Keratinocyte (primary cell): ENCODE results near the gene PTCD2.

Experiments used
- EZH2 ChIP-seq: IDR thresholded peaks from one replicate; pipeline ENCODE4 v1.6.1; 2012; ENCODE audit warnings: inconsistent platforms, mild to moderate bottlenecking, low read length, moderate library complexity
- TF ChIP-seq, protein P1 (sequence below), 3 experiments: IDR thresholded peaks in 1 of 3; conservative IDR thresholded peaks in 1 of 3; optimal IDR thresholded peaks in 1 of 3; 2 replicates in 2 of 3; 3 replicates in 1 of 3; pipeline versions ENCODE3 to v1.5.1; 2011; ENCODE audit warnings: low read length in 3 of 3, mild to moderate bottlenecking in 3 of 3, moderate library complexity in 2 of 3, control low read depth in 1 of 3, inconsistent platforms in 1 of 3; ENCODE audit not compliant: insufficient read depth in 2 of 3; ENCODE audit errors: extremely low read depth in 1 of 3

DNA sequence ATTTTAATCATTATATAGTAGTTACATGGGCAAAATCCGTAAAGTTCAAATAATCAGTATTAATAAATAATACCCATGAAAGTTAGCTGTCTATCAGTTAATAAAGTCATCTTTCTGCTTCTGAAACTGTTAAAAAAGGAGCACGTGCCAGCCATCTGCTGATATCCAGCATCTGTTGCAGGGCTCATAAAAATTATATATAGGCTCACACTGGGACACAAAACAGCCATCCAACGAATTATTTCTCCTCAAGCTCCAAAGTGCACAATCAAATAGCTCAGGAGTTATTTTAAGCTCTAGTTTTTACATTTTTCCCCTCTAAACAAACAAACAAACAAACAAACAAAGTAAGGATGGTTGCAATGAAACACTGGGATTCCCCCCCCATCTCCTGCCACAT is 48.5 kb upstream of the PTCD2 start:
- no peak for TF ChIP-seq EZH2
- TF ChIP-seq, protein P1, sequence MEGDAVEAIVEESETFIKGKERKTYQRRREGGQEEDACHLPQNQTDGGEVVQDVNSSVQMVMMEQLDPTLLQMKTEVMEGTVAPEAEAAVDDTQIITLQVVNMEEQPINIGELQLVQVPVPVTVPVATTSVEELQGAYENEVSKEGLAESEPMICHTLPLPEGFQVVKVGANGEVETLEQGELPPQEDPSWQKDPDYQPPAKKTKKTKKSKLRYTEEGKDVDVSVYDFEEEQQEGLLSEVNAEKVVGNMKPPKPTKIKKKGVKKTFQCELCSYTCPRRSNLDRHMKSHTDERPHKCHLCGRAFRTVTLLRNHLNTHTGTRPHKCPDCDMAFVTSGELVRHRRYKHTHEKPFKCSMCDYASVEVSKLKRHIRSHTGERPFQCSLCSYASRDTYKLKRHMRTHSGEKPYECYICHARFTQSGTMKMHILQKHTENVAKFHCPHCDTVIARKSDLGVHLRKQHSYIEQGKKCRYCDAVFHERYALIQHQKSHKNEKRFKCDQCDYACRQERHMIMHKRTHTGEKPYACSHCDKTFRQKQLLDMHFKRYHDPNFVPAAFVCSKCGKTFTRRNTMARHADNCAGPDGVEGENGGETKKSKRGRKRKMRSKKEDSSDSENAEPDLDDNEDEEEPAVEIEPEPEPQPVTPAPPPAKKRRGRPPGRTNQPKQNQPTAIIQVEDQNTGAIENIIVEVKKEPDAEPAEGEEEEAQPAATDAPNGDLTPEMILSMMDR (optimal IDR thresholded peaks at IDR 0.05 in 1 of 3, IDR thresholded peaks at IDR 0.05 in 1 of 3, conservative IDR thresholded peaks at IDR 0.05 in 1 of 3; ENCODE audit: extremely low read depth in 1 of 3, insufficient read depth in 2 of 3, low read length in 3 of 3): no peak
